Measurements from ENCODE around the gene XIRP2. TPM values are rescaled to one million over a fixed set of nuclear protein-coding genes. Genes with fewer than 3 reads are reported as not detected.

Gene XIRP2
- total RNA-seq, 1 donor from 2014 or later: not detected

- H3K27me3 Mint-ChIP-seq (ENCODE audit: insufficient read depth): no peaks in the 10 kb centered on the region
- H3K36me3 Mint-ChIP-seq (ENCODE audit: low read depth): no peaks in the 10 kb centered on the region
- no peaks in the 10 kb centered on the region for H3K4me1 Mint-ChIP-seq (ENCODE audit: low read depth)
- no peak for DNase-seq (ENCODE audit: low spot score)
- no peaks in the 10 kb centered on the region for H3K9me3 Mint-ChIP-seq
- intact Hi-C loops (cut with micrococcal nuclease): no loop called here
- H3K27ac Mint-ChIP-seq: no peak overlapping the region
- H3K4me3 Mint-ChIP-seq: no peak overlapping the region
These were observed 309.7 kb downstream of the XIRP2 start for GRCh38 chr2:167198009-167198408.

GRCh38 chr2:167198576-167198975 lies 310.3 kb downstream of the XIRP2 start:
- intact Hi-C loops (cut with micrococcal nuclease): no loop called here
- Mint-ChIP-seq H3K4me1 (ENCODE audit: low read depth) (no peaks in the 10 kb centered on the region), H3K27me3 (ENCODE audit: insufficient read depth) (no peaks in the 10 kb centered on the region), H3K9me3 (no peaks in the 10 kb centered on the region), H3K27ac (no peak overlapping the region), H3K36me3 (ENCODE audit: low read depth) (no peaks in the 10 kb centered on the region), H3K4me3 (no peak overlapping the region)
- no peak for DNase-seq (ENCODE audit: low spot score)

- Mint-ChIP-seq H3K4me3 (no peak overlapping the region), H3K36me3 (ENCODE audit: low read depth) (no peaks in the 10 kb centered on the region), H3K9me3 (no peaks in the 10 kb centered on the region), H3K27ac (no peak overlapping the region), H3K27me3 (ENCODE audit: insufficient read depth) (no peaks in the 10 kb centered on the region), H3K4me1 (ENCODE audit: low read depth) (no peaks in the 10 kb centered on the region)
- intact Hi-C loops (cut with micrococcal nuclease): no loop called here
- DNase-seq (ENCODE audit: low spot score): no peak
These were observed 311.7 kb downstream of the XIRP2 start for GRCh38 chr2:167200019-167200418.

- no peaks in the 10 kb centered on the region for H3K4me1 Mint-ChIP-seq (ENCODE audit: low read depth)
- no peaks in the 10 kb centered on the region for H3K27me3 Mint-ChIP-seq (ENCODE audit: insufficient read depth)
- H3K4me3 Mint-ChIP-seq: no peak overlapping the region
- no peak for DNase-seq (ENCODE audit: low spot score)
- intact Hi-C loops (cut with micrococcal nuclease): no loop called here
- H3K9me3 Mint-ChIP-seq: no peaks in the 10 kb centered on the region
- H3K27ac Mint-ChIP-seq: no peak overlapping the region
- no peaks in the 10 kb centered on the region for H3K36me3 Mint-ChIP-seq (ENCODE audit: low read depth)
These were observed 321.5 kb downstream of the XIRP2 start for GRCh38 chr2:167209784-167210183.

GRCh38 chr2:167212014-167212648 lies 323.9 kb downstream of the XIRP2 start:
- H3K4me3 Mint-ChIP-seq: no peak overlapping the region
- H3K27ac Mint-ChIP-seq: no peak overlapping the region
- DNase-seq (ENCODE audit: low spot score): no peak
- no peaks in the 10 kb centered on the region for H3K4me1 Mint-ChIP-seq (ENCODE audit: low read depth)
- no peaks in the 10 kb centered on the region for H3K36me3 Mint-ChIP-seq (ENCODE audit: low read depth)
- intact Hi-C loops (cut with micrococcal nuclease): loop anchor here (1.0 kb wide), 1 partner anchor 673 kb away; no protein-coding TSS in a partner anchor
- no peaks in the 10 kb centered on the region for H3K9me3 Mint-ChIP-seq
- no peaks in the 10 kb centered on the region for H3K27me3 Mint-ChIP-seq (ENCODE audit: insufficient read depth)

GRCh38 chr2:167215595-167215994 lies 327.3 kb downstream of the XIRP2 start:
- no peaks in the 10 kb centered on the region for H3K36me3 Mint-ChIP-seq (ENCODE audit: low read depth)
- H3K27ac Mint-ChIP-seq: no peak overlapping the region
- H3K9me3 Mint-ChIP-seq: no peaks in the 10 kb centered on the region
- intact Hi-C loops (cut with micrococcal nuclease): no loop called here
- DNase-seq (ENCODE audit: low spot score): no peak
- H3K27me3 Mint-ChIP-seq (ENCODE audit: insufficient read depth): no peaks in the 10 kb centered on the region
- H3K4me3 Mint-ChIP-seq: no peak overlapping the region
- H3K4me1 Mint-ChIP-seq (ENCODE audit: low read depth): no peaks in the 10 kb centered on the region

GRCh38 chr2:167237478-167237877 lies 349.2 kb downstream of the XIRP2 start:
- no peak overlapping the region for H3K4me3 Mint-ChIP-seq
- DNase-seq (ENCODE audit: low spot score): no peak
- H3K9me3 Mint-ChIP-seq: no peaks in the 10 kb centered on the region
- intact Hi-C loops (cut with micrococcal nuclease): no loop called here
- H3K27me3 Mint-ChIP-seq (ENCODE audit: insufficient read depth): peaks cover 2% of the 10 kb centered on the region
- no peak overlapping the region for H3K27ac Mint-ChIP-seq
- no peaks in the 10 kb centered on the region for H3K36me3 Mint-ChIP-seq (ENCODE audit: low read depth)
- H3K4me1 Mint-ChIP-seq (ENCODE audit: low read depth): no peaks in the 10 kb centered on the region

GRCh38 chr2:167240671-167241070 lies 352.4 kb downstream of the XIRP2 start:
- H3K4me1 Mint-ChIP-seq (ENCODE audit: low read depth): no peaks in the 10 kb centered on the region
- intact Hi-C loops (cut with micrococcal nuclease): no loop called here

GRCh38 chr2:167249197-167249596 lies 360.9 kb downstream of the XIRP2 start:
- no peak overlapping the region for H3K4me3 Mint-ChIP-seq
- H3K9me3 Mint-ChIP-seq: no peaks in the 10 kb centered on the region

More at GRCh38 chr2:167240671-167241070, 352.4 kb downstream of the XIRP2 start:
- no peaks in the 10 kb centered on the region for H3K36me3 Mint-ChIP-seq (ENCODE audit: low read depth)
- H3K9me3 Mint-ChIP-seq: no peaks in the 10 kb centered on the region
- no peak for DNase-seq (ENCODE audit: low spot score)
- H3K4me3 Mint-ChIP-seq: no peak overlapping the region
- H3K27me3 Mint-ChIP-seq (ENCODE audit: insufficient read depth): peaks cover 2% of the 10 kb centered on the region
- no peak overlapping the region for H3K27ac Mint-ChIP-seq

GRCh38 chr2:167253025-167253424 lies 364.7 kb downstream of the XIRP2 start:
- intact Hi-C loops (cut with micrococcal nuclease): no loop called here
- no peak for DNase-seq (ENCODE audit: low spot score)
- H3K9me3 Mint-ChIP-seq: no peaks in the 10 kb centered on the region
- H3K4me3 Mint-ChIP-seq: no peak overlapping the region
- H3K27ac Mint-ChIP-seq: no peak overlapping the region
- no peaks in the 10 kb centered on the region for H3K27me3 Mint-ChIP-seq (ENCODE audit: insufficient read depth)
- H3K36me3 Mint-ChIP-seq (ENCODE audit: low read depth): no peaks in the 10 kb centered on the region
- no peaks in the 10 kb centered on the region for H3K4me1 Mint-ChIP-seq (ENCODE audit: low read depth)

More at GRCh38 chr2:167249197-167249596, 360.9 kb downstream of the XIRP2 start:
- DNase-seq (ENCODE audit: low spot score): no peak
- H3K36me3 Mint-ChIP-seq (ENCODE audit: low read depth): no peaks in the 10 kb centered on the region
- H3K4me1 Mint-ChIP-seq (ENCODE audit: low read depth): no peaks in the 10 kb centered on the region
- intact Hi-C loops (cut with micrococcal nuclease): no loop called here
- no peaks in the 10 kb centered on the region for H3K27me3 Mint-ChIP-seq (ENCODE audit: insufficient read depth)
- no peak overlapping the region for H3K27ac Mint-ChIP-seq

GRCh38 chr2:167254721-167255120 lies 366.4 kb downstream of the XIRP2 start:
- Mint-ChIP-seq H3K4me1 (ENCODE audit: low read depth) (no peaks in the 10 kb centered on the region), H3K9me3 (no peaks in the 10 kb centered on the region), H3K27ac (no peak overlapping the region), H3K4me3 (no peak overlapping the region), H3K27me3 (ENCODE audit: insufficient read depth) (no peaks in the 10 kb centered on the region), H3K36me3 (ENCODE audit: low read depth) (no peaks in the 10 kb centered on the region)
- no peak for DNase-seq (ENCODE audit: low spot score)
- intact Hi-C loops (cut with micrococcal nuclease): no loop called here

GRCh38 chr2:167258712-167259111 lies 370.4 kb downstream of the XIRP2 start:
- intact Hi-C loops (cut with micrococcal nuclease): no loop called here
- DNase-seq (ENCODE audit: low spot score): no peak
- H3K27ac Mint-ChIP-seq: no peak overlapping the region
- no peaks in the 10 kb centered on the region for H3K27me3 Mint-ChIP-seq (ENCODE audit: insufficient read depth)
- no peaks in the 10 kb centered on the region for H3K4me1 Mint-ChIP-seq (ENCODE audit: low read depth)
- H3K36me3 Mint-ChIP-seq (ENCODE audit: low read depth): no peaks in the 10 kb centered on the region
- no peaks in the 10 kb centered on the region for H3K9me3 Mint-ChIP-seq
- no peak overlapping the region for H3K4me3 Mint-ChIP-seq

GRCh38 chr2:167264380-167264779 lies 376.1 kb downstream of the XIRP2 start:
- no peaks in the 10 kb centered on the region for H3K4me1 Mint-ChIP-seq (ENCODE audit: low read depth)
- no peak overlapping the region for H3K27ac Mint-ChIP-seq
- H3K36me3 Mint-ChIP-seq (ENCODE audit: low read depth): no peaks in the 10 kb centered on the region
- H3K9me3 Mint-ChIP-seq: peaks cover under 1% of the 10 kb centered on the region
- intact Hi-C loops (cut with micrococcal nuclease): no loop called here
- no peaks in the 10 kb centered on the region for H3K27me3 Mint-ChIP-seq (ENCODE audit: insufficient read depth)
- no peak for DNase-seq (ENCODE audit: low spot score)
- no peak overlapping the region for H3K4me3 Mint-ChIP-seq

GRCh38 chr2:167265004-167265403 lies 376.7 kb downstream of the XIRP2 start:
- intact Hi-C loops (cut with micrococcal nuclease): no loop called here

More at GRCh38 chr2:167265004-167265403, 376.7 kb downstream of the XIRP2 start:
- no peaks in the 10 kb centered on the region for H3K27me3 Mint-ChIP-seq (ENCODE audit: insufficient read depth)
- peaks cover 4% of the 10 kb centered on the region for H3K9me3 Mint-ChIP-seq
- DNase-seq (ENCODE audit: low spot score): no peak
- no peak overlapping the region for H3K4me3 Mint-ChIP-seq
- no peak overlapping the region for H3K27ac Mint-ChIP-seq
- no peaks in the 10 kb centered on the region for H3K4me1 Mint-ChIP-seq (ENCODE audit: low read depth)
- no peaks in the 10 kb centered on the region for H3K36me3 Mint-ChIP-seq (ENCODE audit: low read depth)
